Midbrain (tissue), 1 donor: ENCODE measurements around the gene HMGN1.

ENCODE experiments used
- DNase-seq: peaks from one replicate; lab custom pipeline; 2025; lab: John Stamatoyannopoulos, UW

HMGN1 gene

DNA sequence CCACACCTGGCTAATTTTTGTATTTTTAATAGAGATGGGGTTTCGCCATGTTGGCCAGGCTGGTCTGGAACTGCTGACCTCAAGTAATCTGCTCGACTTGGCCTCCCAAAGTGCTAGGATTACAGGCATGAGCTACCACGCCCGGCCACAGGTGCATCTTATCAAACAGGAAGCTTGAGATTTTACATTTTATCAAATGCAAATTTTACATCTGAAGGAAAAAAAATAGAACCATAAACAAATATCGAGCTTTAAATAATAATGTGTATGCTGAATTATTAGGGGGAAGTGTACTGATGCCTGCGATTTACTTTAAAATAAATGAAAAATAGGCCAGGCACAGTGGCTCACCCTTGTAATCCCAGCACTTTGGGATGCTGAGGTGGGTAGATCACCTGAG is 18.9 kb downstream of the HMGN1 start:
- no peak for DNase-seq

DNA sequence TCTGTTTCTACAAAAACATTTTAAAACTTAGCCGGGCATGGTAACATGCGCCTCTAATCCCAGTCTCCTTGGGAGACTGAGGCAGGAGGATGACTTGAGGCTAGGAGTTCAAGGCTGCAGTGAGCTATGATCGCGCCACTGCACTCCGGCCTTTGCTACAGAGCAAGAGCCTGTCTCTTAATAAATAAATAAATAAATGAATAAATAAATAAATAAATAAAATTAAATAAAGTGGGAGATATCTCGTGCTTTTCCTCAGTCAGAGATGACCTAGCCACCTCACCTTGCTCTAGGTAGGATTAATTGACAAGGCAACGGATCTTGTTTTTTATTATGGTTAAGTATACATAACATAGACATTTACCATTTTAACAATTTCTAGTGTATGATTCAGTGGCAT is 21.2 kb downstream of the HMGN1 start:
- DNase-seq = no peak

DNA sequence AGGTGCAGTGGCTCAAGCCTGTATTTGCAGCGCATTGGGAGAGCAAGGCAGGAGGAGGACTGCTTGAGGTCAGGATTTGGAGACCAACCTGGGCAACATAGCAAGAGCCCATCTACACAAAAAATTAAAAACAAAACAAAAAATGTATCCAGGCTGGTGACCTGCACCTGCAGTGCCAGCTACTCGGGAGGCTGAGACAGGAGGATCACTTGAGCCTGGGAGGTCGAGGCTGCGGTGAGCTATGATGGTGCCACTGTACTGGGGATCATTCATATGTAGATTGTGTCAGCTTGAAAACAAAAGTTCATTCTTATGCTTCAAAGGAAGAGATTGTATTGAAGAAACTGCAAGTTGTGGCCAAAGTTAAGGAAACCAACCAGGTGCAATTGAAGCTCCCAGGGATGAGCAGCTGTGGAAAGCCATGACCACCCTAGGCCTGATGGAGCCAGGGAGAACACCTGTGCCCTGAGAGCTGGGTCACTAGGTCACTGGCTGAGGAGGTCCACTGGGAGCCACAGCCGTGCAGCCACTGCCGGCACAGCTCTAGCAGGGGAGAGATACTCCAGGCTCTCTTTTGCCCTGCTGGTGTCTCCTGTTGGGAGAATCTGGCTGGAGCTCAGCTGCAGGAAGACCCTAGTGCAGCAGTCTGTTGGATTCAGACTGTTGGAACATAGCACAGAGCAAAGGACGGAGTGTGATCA is 22.1 kb downstream of the HMGN1 start:
- DNase-seq = no peak

DNA sequence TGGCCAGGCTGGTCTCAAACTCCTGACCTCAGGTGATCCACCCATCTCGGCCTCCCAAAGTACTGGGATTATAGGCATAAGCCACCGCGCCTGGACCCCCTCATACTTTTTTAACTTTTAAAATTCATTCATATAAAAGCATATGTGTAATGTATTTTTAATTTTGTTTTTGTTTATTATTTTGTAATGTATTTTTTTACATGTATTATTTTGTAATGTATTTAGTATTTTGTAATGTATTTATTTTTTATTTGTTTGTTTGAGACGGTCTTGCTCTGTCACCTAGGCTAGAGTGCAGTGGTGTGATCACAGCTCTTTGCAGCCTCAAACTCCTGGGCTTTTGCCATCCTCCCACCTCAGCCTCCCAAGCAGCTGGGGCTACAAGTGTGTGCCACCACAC is 23.4 kb downstream of the HMGN1 start:
- DNase-seq = no peak

DNA sequence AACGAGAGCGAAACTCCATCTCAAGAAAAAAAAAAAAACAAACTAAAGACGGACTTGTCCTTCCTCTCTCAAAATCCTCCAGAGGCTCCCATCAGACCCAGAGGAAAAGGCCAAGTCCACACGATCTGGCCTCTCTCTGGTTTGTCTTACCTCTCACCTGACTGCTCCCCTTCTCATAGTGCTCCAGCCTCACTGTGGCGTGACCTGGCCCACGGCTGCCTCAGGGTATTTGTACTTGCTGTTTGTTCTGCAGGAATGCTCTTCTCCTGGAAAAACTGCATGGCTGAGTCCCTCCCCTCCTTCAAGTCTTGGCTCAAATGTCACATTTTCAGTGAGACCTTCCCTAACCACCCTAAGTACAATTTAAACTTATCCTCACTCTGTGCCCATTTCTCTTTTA is 27.5 kb downstream of the HMGN1 start:
- no peak for DNase-seq

DNA sequence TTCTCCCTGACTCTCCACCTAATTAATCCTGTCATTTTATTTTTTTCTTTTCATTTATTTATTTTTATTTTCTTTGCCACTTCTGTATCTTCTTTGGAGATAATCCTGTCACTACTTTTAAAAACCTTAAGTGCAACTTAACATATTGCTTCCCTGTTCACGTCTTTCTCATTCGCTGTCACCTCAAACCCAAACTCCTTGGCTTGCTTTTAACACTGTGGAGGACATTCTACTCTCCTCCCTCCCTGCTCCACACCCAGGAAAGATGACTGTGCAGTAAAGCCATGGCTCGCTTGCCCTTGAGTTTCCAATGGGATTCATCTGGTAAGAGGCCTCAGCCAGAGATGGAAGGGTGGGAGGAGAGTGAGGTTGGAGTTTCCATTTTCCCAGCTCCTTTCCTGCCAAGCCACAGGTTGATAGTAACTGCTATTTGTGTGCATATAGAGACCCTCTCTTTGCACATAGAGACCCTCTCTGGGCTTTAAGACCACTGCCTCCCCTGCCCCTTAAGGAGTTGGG is 29.0 kb downstream of the HMGN1 start:
- DNase-seq = no peak

DNA sequence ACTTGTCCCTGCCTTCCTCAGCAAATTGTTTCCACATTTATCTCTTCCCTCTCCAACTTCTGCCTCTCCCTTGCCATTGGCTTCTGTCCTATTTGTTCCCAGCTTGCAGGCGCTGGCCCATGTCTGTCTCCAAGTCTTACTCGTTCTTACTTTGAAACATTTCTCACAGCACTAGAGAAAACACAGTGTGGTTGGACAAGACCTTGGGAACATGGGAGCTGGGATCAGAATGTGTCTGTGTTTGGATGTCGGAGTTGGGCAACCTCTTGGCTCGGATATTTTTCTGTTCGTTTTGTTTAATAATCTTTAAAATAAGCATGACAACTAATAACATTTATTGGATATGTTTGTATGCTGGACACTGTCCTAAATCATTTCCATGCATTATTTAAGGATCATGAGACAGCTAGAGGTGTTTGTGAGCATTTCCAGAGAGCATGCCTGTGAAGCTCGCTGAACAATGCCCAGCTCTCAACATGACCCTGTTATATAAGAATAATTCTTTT is 29.6 kb downstream of the HMGN1 start:
- DNase-seq = no peak

DNA sequence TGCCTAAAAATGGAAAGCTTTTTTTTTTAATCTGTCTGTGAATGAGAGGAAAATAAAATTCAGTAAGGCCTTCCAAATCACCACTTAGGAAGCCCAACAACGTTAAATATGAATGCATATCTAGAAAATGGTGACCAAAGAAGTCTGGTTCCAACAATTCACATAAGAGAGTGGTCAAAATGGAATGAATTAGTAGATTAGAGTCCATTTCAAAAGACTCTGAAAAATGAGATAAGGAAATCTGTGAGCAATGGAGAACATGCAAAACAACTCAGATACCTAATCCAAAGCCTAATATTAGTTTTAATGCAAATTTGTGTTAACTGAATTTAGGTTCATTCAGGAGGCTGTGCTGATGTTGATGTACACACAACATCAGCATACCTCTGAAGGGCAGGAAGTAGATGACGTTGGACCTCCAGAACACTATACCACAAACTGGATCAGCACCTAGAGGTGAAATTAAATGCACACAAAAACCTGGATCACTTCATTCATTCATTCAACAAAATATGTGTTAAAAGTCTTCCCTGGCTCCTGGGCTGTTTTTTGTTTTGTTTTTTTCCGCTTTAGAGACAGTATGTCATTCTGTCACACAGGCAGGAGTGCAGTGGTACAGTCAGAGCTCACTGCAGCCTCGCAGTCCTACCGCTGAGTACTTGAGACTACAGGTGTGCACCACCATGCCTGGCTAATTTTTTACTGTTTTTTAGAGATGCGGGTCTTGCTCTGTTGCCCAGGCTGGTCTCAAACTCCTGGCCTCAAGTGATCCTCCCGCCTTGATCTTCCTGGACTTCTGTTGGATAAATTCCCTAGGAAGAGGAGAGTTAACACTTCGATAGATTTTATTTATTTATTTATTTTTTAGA is 30.6 kb downstream of the HMGN1 start:
- DNase-seq = no peak

DNA sequence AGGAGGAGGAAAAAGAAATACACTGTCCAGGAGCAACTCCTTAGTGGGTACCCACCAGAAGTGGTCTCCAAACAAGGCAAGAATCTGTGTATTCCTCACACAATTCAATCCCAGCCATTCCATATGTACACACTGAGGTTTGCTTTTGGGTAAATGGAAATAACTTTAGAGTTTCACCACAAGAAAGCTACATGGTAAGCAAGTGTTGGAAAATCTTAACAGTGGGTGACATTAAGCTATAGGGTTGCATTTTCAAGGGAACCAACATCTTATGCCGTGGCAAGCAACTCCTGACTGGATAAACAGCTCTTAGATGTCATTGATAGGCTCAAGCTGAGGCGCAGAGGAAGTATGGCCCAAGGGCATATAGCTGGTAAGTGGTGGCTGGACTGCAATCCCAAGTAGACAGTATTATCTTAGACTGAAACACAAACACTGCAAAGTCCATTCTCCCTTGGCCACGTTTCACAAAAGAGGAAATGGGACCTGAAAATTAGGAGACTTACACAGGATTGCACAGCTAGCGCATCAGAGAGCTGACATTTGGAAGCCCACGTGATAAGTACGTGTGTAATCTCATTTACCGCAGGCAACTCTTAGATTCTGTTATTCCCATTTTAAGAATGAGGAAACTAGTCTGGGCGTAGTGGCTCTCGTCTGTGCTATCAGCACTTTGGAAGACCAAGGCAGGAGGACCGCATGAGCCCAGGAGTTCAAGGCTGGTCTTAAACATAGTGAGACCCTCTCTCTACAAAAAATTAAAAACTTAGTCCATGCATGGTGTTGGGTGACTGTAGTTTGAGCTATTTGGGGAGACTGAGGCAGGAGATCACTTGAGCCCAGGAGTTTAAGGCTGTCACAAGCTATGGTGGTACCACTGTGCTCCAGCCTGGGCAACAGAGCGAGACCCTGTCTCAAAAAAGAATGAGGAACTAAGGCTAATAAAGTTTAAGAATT is 31.5 kb downstream of the HMGN1 start:
- no peak for DNase-seq

DNA sequence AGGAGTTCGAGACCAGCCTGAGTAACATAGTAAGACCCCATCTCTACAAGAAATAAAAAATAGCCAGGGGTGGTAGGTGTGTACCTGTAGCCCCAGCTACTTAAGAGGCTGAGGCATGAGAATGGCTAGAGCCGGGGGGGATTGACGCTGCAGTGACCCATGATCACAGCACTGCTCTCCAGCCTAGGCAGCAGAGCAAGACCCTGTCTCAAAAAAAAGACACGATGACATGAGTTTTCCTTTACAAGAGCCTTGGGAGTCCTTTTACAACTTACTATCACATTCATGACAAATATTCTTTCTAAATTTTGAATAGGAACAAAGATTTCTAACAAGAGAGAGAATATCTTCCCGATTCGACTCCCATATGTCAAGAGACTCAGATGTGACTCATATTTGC is 32.2 kb downstream of the HMGN1 start:
- no peak for DNase-seq

DNA sequence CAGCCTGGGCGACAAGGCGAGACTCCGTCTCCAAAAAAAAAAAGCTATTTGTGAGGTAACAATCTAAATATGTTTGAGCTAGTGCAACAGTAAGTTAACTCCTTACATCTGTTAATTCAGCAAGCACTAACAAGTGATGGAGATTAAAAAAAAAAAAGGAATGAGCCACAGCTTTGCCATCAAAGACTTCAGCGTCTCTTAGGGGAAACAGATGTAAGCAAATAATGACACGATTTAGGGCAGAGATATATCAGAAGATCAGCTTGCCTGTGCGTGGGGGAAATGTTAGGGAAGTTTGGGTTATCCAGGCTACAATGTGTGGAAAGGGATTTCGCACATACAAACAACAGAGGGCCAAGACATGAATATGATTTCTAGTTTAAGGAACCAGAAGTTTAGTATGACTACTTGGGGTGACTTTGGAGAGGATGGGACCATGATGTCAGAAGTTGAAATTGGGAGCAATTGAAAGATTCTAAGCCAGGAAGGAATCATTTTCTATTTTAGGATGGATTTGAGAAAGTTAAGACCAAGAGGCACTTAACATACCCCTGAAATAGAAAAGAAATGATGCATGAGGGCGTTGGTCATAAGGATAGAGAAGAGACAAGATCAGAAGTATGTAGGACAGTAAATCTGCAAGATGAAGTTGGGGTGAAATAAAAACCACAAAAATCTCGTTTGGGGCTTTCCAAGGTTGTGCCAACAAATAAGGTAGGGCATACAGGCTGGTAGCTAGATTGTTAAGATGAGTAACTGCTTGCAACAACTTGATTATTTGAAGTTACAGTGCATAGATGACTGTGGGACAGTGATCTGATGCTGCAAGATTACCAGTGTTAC is 33.1 kb downstream of the HMGN1 start:
- no peak for DNase-seq

DNA sequence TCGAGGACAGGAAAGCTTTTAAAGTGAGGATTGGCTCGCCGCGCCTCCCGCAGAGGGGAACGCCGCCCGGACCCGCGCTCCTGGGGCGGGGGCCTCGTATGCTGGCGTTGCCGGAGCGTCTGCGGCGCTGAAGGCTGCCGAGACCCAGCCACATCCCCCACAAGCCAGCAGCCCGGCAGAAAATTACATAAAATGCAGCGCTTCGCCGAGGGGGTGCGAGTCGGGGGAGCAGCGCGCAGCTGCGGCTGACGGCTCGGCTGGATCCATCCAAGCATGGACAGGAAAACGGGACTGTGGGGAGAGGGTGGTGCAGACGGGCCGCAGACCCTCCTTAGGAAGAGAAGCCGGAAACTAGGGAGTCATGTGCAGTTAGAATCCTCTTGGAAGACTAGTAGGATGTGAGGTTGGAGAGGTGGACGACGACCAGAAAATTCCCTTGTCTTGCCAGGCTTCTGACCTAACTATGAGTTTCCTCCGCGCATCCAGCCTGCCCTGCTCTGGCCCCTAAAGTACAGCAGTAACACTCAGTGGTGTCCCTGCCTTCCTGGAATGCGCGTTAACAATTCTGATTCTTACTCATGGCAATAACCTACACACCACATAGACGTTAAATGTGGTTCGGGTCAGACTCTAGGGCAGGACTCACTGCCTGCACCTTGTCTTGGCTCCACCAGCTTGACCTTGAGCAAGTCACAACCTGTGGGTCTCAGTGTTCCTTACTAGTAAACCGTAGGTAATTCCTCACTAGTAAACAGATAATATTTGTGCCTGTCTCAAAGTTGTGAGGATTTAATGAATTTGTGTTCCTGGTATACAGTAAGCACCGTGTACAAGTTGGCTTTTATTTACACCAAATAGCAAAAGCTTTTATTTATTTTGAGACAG is 34.5 kb downstream of the HMGN1 start:
- peak; percentile 53 for DNase-seq

DNA sequence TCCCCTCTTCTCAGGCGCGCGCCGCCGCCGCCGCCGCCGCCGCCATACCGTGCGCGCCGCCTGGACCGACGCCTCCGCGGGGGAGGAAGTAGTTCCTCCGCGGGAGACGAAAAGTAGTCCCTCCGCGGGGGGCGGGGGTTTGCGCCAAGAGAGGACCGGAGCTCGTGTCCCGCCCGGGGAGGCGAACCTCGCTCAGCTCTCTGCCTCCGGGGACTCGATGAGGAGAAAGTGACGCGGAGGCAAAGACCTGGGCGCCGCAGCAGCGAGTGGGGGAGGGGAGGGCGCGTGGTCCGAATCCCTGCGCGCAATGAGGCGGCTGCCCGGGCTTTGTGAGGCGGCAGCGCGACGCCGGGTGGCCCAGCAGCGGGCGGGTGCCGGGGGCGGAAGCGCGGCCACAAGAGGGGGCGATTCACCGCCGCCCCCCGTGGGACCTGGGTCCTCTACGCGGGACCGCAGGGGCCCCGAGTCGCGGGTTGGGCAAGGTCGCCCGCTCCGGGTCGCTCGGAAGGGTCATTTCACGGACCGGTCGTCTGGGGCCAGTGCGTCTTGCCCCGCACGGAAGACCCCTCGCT is 35.2 kb downstream of the HMGN1 start, which contains the start of gene BRWD1:
Gene BRWD1 (minus strand): TSS at position 62 of the 572 bp plus-strand sequence. CDS start 141 bp downstream, outside the sequence.
- DNase-seq = peak; percentile 87

DNA sequence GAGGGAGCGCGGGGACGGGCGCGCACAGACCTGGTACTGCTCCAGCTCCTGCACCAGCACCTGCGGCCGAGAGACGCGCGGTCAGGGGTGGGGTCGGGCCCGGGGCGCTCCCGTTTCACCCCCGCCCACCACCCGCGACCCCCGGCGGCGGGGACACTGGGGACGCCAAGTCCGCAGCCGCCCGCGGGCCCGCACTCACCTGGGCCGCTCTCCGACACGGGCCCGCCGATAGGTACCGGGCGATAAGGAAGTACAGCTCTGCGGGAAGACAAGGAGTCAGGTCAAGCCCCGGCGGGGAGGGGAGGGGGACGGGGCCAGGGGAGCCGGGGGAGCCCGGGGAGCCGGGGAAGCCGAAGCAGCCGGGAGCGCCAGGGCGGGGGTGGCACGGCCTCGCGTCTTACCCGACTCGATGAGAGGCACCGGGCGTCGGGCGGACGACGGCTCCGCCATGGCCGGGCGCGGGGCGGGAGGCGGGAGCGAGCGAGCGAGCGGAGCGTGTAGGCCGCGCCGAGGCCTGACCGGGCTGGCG is 35.8 kb downstream of the HMGN1 start:
- DNase-seq = peak; percentile 66

DNA sequence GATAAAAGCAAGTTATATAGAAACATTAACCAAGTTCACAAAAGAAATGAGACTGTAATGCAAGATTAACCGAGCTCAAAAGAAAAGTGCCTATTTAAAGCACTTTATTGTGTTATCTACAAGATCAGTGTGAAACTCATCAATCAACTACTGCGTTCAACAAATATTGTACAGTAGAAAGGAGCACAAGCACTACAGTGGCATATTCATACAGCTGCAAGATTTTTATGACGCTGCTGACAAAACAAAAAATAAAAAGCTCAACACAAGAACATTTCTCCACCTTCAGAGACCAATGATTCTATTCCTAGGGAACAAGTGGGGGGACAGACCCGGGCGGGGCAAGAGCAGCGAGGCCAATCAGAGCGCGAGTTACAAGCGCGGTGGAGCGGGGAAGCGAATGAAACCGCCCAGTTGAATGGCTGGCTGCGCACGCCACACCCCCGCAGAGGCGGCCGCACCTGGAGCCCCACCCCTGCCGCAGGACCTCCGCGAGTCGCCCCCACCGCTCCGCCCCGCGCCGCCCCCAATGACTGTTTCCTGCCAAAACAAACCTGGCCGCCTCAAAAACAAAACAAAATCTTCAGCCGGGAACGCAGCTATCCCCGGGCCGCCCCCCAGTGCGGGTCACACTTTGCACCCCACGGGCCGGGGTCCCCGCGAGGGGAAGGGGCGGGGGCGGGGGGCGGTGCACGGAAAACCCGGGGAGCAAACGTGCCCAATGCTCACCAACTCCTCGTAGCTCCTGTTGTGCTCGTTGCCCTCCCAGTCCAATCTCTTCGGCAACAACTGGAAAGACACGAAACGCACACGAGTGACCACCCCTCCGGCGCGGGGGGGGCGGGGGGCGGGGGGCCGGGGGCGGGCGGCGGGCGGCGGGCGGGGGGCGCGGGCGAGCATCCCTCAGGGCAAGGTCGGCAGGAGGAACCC is 36.5 kb downstream of the HMGN1 start:
- peak; percentile 95 for DNase-seq

DNA sequence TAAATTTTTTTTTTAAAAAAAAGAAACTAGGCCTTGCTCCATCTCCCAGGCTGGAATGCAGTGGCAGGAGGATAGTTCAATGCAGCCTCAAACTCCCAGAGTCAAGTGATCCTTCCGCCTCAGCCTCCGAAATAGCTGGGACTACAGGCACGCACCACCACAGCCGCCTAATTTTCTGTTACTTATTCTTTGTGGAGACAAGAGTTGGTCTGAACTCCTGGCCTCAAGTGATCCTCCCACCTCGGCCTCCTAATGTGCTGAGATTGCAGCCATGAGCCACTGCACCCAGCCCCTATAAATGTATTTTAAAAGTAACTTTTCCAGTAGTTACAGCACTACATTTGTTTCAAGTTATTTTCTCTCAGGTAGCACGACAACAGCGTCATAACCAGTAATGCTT is 37.7 kb downstream of the HMGN1 start:
- no peak for DNase-seq

DNA sequence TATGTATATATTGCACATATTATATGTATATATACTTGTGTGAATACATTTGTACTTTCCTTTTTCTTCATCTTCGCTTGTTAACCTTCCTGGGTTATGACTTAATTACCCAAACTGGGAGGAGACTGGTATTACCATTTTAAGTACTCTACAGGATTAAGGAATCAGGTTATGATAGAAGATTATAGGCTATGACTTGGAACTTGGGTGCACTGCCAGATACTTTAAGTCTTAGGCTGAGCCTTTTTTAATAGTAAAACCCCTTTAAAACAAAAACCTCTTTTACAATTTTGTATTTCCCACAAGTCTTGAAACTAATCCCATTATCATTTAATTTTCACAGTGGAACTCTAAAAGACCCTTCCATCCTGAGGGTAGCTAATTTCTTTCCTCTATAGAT is 41.4 kb downstream of the HMGN1 start:
- DNase-seq = no peak

DNA sequence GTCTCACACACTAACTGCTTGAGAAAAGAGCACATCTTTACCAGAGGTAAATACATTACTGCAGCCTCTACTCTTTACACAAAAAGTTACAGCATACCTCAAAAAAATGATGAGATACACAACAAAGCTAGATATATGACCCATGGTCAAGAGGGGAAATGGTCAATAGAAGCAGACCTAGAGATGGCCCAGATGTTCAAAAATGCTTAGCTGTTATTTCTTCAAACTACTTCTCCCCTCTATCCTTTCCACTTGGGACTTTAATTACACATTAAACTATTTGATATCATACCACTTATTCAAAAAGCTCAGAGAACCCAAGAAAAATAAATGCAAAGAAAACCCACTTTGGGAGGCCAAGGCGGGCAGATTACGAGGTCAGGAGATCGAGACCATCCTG is 48.3 kb downstream of the HMGN1 start:
- DNase-seq = no peak
